Activated CD8-positive, alpha-beta T cell treated with anti-CD3 and anti-CD28 coated beads, Interleukin-2, amount 10 ng/mL, durations not matched to agents 7 days and 5 days (primary cell): ENCODE results near the gene SYT14. TPM values are rescaled to one million over a fixed set of nuclear protein-coding genes. Genes with fewer than 3 reads are reported as not detected.
"Not testable (repeated sequence)": the region's sequence is repeated elsewhere in the genome, so short reads cannot be mapped to it uniquely, and the experiment has no call there.

ENCODE experiments used
- ATAC-seq: fragments of 150-1000 bp; cut with Tn5 transposase; one replicate; pipeline ENCODE4 v1.10.0; 2021; ENCODE audit warnings: moderate library complexity
- CTCF ChIA-PET: fragments of 350-600 bp; sonication (Branson Sonifier 250); formaldehyde crosslinking; loops from one replicate; lab custom pipeline; 2021; ENCODE audit warnings: antibody characterized with exemption; lab: Charles Lee
- POLR2A ChIA-PET: fragments of 350-600 bp; sonication (Branson Sonifier 250); formaldehyde crosslinking; loops from one replicate; lab custom pipeline; 2021; ENCODE audit warnings: antibody characterized with exemption; lab: Charles Lee
- DNase-seq: peaks from one replicate; pipeline ENCODE4 v3.0.0-alpha.2; 2020
- H3K27ac Mint-ChIP-seq: one replicate; pipeline ENCODE4 v1.8.0; 2021; ENCODE audit warnings: mild to moderate bottlenecking, mixed read lengths
- H3K27me3 Mint-ChIP-seq: one replicate; pipeline ENCODE4 v1.8.0; 2021; ENCODE audit warnings: low read depth, mixed read lengths
- H3K36me3 Mint-ChIP-seq: one replicate; pipeline ENCODE4 v1.8.0; 2021; ENCODE audit warnings: low read depth, mixed read lengths
- H3K4me1 Mint-ChIP-seq: one replicate; pipeline ENCODE4 v1.8.0; 2021; ENCODE audit warnings: low read depth, mixed read lengths
- H3K4me3 Mint-ChIP-seq: one replicate; pipeline ENCODE4 v1.8.0; 2021; ENCODE audit warnings: mild to moderate bottlenecking, mixed read lengths
- H3K9me3 Mint-ChIP-seq: one replicate; pipeline ENCODE4 v1.8.0; 2022; ENCODE audit warnings: mixed read lengths; ENCODE audit not compliant: insufficient read depth
- total RNA-seq, 2 experiments: library from RNA; stranded (reverse); gene quantifications; one replicate each; pipeline ENCODE4 v1.2.3, GENCODE V29; 2021

Gene SYT14
- total RNA-seq: not detected

DNA sequence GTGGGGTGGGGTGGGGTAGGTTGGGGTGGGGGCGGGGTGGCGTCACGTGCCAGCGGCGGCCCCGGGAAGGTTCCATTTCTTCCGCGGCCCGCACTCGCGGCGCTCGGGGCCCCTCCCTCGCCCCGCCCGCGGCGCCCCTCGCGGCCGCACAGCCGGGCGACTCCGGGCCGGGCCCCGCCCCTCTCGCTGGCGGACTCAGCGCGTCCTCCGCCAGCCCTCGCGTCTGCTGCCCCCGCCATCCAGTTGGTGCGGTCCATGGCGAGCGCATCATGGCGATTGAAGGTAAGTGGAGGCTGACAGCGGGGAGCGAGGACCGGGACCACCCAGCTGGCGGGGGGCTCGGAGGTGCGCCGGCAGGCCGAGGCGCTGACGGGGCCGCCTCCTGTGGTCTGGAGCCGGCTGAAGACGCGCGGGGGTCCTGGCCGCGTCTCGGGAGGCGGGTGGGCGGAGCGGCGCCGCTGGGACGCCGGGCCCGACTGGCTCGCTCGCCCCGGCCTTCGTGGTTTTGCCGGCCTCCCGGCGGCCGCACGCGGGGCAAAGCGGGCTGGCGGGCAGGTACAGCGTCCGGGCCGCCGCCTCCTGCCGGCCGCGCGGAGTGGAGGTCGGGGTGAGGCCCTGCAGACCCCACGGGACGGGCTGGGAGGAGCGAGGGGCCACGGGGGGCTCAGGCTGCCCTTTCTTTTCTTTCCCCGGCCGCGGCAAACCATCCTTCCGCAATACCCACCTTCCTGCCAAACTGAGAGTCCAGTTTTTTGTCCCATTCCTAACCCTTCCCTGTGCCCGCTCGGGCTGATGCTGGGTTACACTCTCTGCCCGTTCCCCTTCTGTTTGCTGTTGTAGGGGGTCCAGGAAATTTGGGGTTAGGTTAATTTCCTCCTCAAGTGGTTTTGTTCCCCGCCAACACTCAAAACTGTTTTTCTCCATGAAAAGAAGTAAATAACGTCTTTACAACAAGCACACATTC is at the start of gene SYT14:
Gene SYT14, plus strand, starts transcription at position 222 of the 964 bp plus-strand sequence. Its CDS starts 48 bp downstream, at position 270.
- no peaks in the 10 kb centered on the region for H3K9me3 Mint-ChIP-seq
- H3K27ac Mint-ChIP-seq: no peak within 1 kb of the TSS
- H3K36me3 Mint-ChIP-seq: no peaks in the 10 kb centered on the region
- ChIA-PET POLR2A (no interaction called here), CTCF (interaction anchor here (1.2 kb wide), 1 partner anchor 115 kb away, joined by 3 read pairs; no protein-coding TSS in a partner anchor)
- H3K4me3 Mint-ChIP-seq: peak within 1 kb of the TSS; percentile 58
- ATAC-seq: peak; percentile 65
- H3K4me1 Mint-ChIP-seq: peaks cover 8% of the 10 kb centered on the region
- peaks cover 39% of the 10 kb centered on the region for H3K27me3 Mint-ChIP-seq
- DNase-seq: no peak

- H3K9me3 Mint-ChIP-seq, DNase-seq, H3K4me1 Mint-ChIP-seq, CTCF ChIA-PET, H3K36me3 Mint-ChIP-seq, ATAC-seq, H3K4me3 Mint-ChIP-seq, H3K27ac Mint-ChIP-seq, POLR2A ChIA-PET: not testable (repeated sequence)
- H3K27me3 Mint-ChIP-seq: peaks cover 11% of the 10 kb centered on the region
Measured at GRCh38 chr1:209888291-209889076, 49.5 kb upstream of the SYT14 start.

DNA sequence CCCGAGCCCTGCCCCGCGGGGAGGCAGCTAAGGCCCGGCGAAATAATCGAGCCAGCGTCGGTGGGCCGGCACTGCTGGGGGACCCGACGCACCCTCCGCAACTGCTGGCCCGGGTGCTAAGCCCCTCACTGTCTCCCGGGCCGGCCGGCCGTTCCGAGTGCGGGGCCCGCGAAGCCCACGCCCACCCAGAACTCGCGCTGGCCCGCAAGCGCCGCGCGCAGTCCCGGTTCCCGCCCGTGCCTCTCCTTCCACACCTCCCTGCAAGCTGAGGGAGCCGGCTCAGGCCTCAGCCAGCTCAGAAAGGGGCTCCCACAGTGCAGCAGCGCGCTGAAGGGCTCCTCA is 49.0 kb upstream of the SYT14 start:
- H3K27me3 Mint-ChIP-seq: peaks cover 8% of the 10 kb centered on the region
- H3K4me3 Mint-ChIP-seq: no peak overlapping the region
- ChIA-PET CTCF (no interaction called here), POLR2A (no interaction called here)
- no peaks in the 10 kb centered on the region for H3K4me1 Mint-ChIP-seq
- no peak overlapping the region for H3K27ac Mint-ChIP-seq
- no peak for DNase-seq
- H3K36me3 Mint-ChIP-seq: no peaks in the 10 kb centered on the region
- no peak for ATAC-seq
- H3K9me3 Mint-ChIP-seq: no peaks in the 10 kb centered on the region

GRCh38 chr1:209890641-209891330 is 47.2 kb upstream of the SYT14 start:
- Mint-ChIP-seq H3K4me3 (no peak overlapping the region), H3K27ac (no peak overlapping the region), H3K4me1 (no peaks in the 10 kb centered on the region), H3K27me3 (peaks cover 3% of the 10 kb centered on the region), H3K36me3 (no peaks in the 10 kb centered on the region), H3K9me3 (no peaks in the 10 kb centered on the region)
- ATAC-seq (no peak), DNase-seq (no peak)
- ChIA-PET CTCF (no interaction called here), POLR2A (no interaction called here)

GRCh38 chr1:209893751-209894150 is 44.3 kb upstream of the SYT14 start:
- Mint-ChIP-seq H3K4me1 (no peaks in the 10 kb centered on the region), H3K36me3 (no peaks in the 10 kb centered on the region), H3K27ac (no peak overlapping the region), H3K4me3 (no peak overlapping the region), H3K9me3 (no peaks in the 10 kb centered on the region), H3K27me3 (no peaks in the 10 kb centered on the region)
- DNase-seq: no peak
- CTCF ChIA-PET: no interaction called here
- ATAC-seq: no peak
- POLR2A ChIA-PET: no interaction called here

DNA sequence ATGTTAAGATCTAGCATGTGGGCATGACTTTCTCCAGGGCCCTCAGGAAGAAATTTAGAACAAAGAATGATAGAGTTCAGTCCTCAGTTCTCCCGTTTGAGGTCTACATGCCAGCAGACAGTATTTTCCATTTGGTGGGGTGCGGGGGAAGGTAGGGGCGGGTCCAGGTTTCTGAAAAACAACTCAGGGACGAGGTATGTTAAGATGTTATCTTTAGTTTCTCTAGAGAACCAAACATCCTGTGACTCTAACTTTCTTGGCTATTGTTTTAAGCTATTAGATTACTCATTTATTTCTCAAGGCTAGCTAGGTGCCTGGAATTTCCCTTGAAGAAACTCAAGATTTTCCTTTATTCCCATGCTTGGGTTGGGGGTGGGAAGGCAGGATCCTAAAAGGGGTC is 42.3 kb upstream of the SYT14 start:
- no peaks in the 10 kb centered on the region for H3K27me3 Mint-ChIP-seq
- ChIA-PET CTCF (no interaction called here), POLR2A (no interaction called here)
- ATAC-seq (no peak), DNase-seq (no peak)
- no peaks in the 10 kb centered on the region for H3K36me3 Mint-ChIP-seq
- H3K4me3 Mint-ChIP-seq: no peak overlapping the region
- H3K4me1 Mint-ChIP-seq: no peaks in the 10 kb centered on the region
- H3K9me3 Mint-ChIP-seq: no peaks in the 10 kb centered on the region
- no peak overlapping the region for H3K27ac Mint-ChIP-seq

- Mint-ChIP-seq H3K4me1 (no peaks in the 10 kb centered on the region), H3K27me3 (no peaks in the 10 kb centered on the region), H3K4me3 (no peak overlapping the region), H3K36me3 (no peaks in the 10 kb centered on the region), H3K9me3 (no peaks in the 10 kb centered on the region), H3K27ac (no peak overlapping the region)
- ChIA-PET CTCF (no interaction called here), POLR2A (no interaction called here)
- DNase-seq: no peak
- no peak for ATAC-seq
Measured at GRCh38 chr1:209896346-209896745, 41.7 kb upstream of the SYT14 start.

GRCh38 chr1:209898271-209898670 is 39.7 kb upstream of the SYT14 start:
- POLR2A ChIA-PET, H3K9me3 Mint-ChIP-seq: not testable (repeated sequence)

GRCh38 chr1:209898851-209899250 is 39.2 kb upstream of the SYT14 start:
- H3K4me3 Mint-ChIP-seq, H3K9me3 Mint-ChIP-seq, H3K27ac Mint-ChIP-seq, POLR2A ChIA-PET, H3K36me3 Mint-ChIP-seq, ATAC-seq, H3K27me3 Mint-ChIP-seq, H3K4me1 Mint-ChIP-seq, DNase-seq: not testable (repeated sequence)
- CTCF ChIA-PET: interaction anchor here (1.5 kb wide), 1 partner anchor 39 kb away, joined by 5 read pairs; no protein-coding TSS in a partner anchor

More at GRCh38 chr1:209898271-209898670, 39.7 kb upstream of the SYT14 start:
- H3K4me1 Mint-ChIP-seq, H3K27ac Mint-ChIP-seq, H3K4me3 Mint-ChIP-seq, ATAC-seq, CTCF ChIA-PET, H3K36me3 Mint-ChIP-seq, DNase-seq, H3K27me3 Mint-ChIP-seq: not testable (repeated sequence)

DNA sequence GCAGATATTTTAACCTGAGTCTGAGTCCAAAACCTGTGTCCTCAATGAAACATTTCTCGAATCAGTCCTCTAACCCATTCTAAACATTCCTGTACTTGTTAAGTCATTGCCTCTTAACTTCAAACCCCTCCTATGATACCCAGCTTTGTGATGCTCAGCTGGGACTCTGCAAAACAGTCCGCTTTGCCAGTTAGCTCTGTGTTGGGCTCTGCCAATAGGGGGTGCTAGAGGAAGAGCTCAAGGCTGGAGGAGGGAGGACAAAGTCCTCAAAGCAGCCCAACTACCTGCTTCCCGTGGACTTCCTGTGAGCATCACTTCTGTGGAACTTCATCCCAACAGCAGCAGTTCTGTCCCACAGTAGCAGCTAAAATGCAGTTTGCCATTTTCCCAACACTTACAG is 38.1 kb upstream of the SYT14 start:
- H3K36me3 Mint-ChIP-seq: no peaks in the 10 kb centered on the region
- H3K4me3 Mint-ChIP-seq: no peak overlapping the region
- ATAC-seq: no peak
- peak; percentile 27 for DNase-seq
- ChIA-PET CTCF (interaction anchor here (1.5 kb wide), 1 partner anchor 40 kb away, joined by 5 read pairs; no protein-coding TSS in a partner anchor), POLR2A (no interaction called here)
- no peaks in the 10 kb centered on the region for H3K9me3 Mint-ChIP-seq
- peaks cover 5% of the 10 kb centered on the region for H3K27me3 Mint-ChIP-seq
- no peaks in the 10 kb centered on the region for H3K4me1 Mint-ChIP-seq
- no peak overlapping the region for H3K27ac Mint-ChIP-seq

DNA sequence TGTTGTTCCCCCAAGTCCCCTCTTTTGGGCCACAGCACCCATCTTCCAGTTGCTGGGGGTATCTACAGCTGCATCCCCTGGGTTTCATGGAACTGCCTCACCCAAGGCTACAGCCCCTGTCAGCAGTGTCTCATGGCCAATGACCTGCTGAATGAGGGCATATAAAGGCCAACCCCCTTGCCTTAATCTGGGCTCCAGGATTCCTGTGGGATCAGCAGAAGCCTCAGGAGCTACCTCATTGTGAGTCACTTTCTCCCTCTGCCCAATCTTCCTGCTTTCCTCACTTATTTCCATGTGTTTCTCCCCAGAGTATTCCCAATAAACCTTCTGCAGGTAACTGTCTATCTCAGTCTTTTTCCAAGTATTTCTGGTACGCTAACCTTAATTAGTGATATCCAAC is 37.3 kb upstream of the SYT14 start:
- no peaks in the 10 kb centered on the region for H3K9me3 Mint-ChIP-seq
- no peaks in the 10 kb centered on the region for H3K4me1 Mint-ChIP-seq
- ATAC-seq (no peak), DNase-seq (no peak)
- no peak overlapping the region for H3K4me3 Mint-ChIP-seq
- POLR2A ChIA-PET: no interaction called here
- peaks cover 5% of the 10 kb centered on the region for H3K27me3 Mint-ChIP-seq
- H3K27ac Mint-ChIP-seq: no peak overlapping the region
- CTCF ChIA-PET: no interaction called here
- H3K36me3 Mint-ChIP-seq: no peaks in the 10 kb centered on the region
